CD4-positive, alpha-beta T cell (primary cell): Measurements from ENCODE around the gene MS4A10. TPM values are rescaled to one million over a fixed set of nuclear protein-coding genes. Genes with fewer than 3 reads are reported as not detected.

Experiments used
- ATAC-seq: fragments of 200-7000 bp; cut with Tn5 transposase; one replicate; pipeline ENCODE4 v1.10.0; 2022; ENCODE audit warnings: mild to moderate bottlenecking; ENCODE audit not compliant: poor library complexity
- CTCF ChIA-PET: fragments of 350-600 bp; sonication (Branson Sonifier 250); formaldehyde crosslinking; loops from one replicate; lab custom pipeline; 2021; ENCODE audit warnings: antibody characterized with exemption, inconsistent platforms; lab: Charles Lee
- POLR2A ChIA-PET: fragments of 350-600 bp; sonication (Branson Sonifier 250); formaldehyde crosslinking; loops from one replicate; lab custom pipeline; 2021; ENCODE audit warnings: antibody characterized with exemption, inconsistent platforms; lab: Charles Lee
- DNase-seq, 14 experiments: peaks; one replicate each; pipeline ENCODE4 v3.0.0-alpha.2; 2013 to 2020; ENCODE audit warnings: mixed read lengths in 2 of 14
- H3K27ac ChIP-seq, 2 donors: one replicate each; pipeline versions ENCODE4 v1.5.1 to v1.7.0; 2013; ENCODE audit warnings: low read length in 2 of 2, low read depth in 1 of 2, mild to moderate bottlenecking in 1 of 2
- H3K27me3 ChIP-seq, 2 experiments: 1 replicate in 1 of 2; 2 replicates in 1 of 2; pipeline versions ENCODE4 v1.6.1 to v1.7.0; 2013; ENCODE audit warnings: low read length in 2 of 2, control low read depth in 1 of 2, mild to moderate bottlenecking in 1 of 2, moderate library complexity in 1 of 2; ENCODE audit not compliant: insufficient read depth in 2 of 2, control insufficient read depth in 1 of 2
- H3K36me3 ChIP-seq: one replicate; pipeline ENCODE4 v1.6.1; 2013; ENCODE audit warnings: low read length, control low read depth; ENCODE audit not compliant: insufficient read depth
- H3K4me1 ChIP-seq: one replicate; pipeline ENCODE4 v1.6.1; 2013; ENCODE audit warnings: low read length, control low read depth; ENCODE audit not compliant: insufficient read depth
- H3K4me3 ChIP-seq: one replicate; pipeline ENCODE4 v1.5.1; 2013; ENCODE audit warnings: mild to moderate bottlenecking, low read length, moderate library complexity
- H3K9me3 ChIP-seq, 2 experiments: 1 replicate in 1 of 2; 2 replicates in 1 of 2; pipeline versions ENCODE4 v1.6.1 to v1.7.0; 2013; ENCODE audit warnings: low read length in 2 of 2, mild to moderate bottlenecking in 2 of 2, control low read depth in 1 of 2, moderate library complexity in 1 of 2; ENCODE audit not compliant: control insufficient read depth in 1 of 2, insufficient read depth in 1 of 2
- H3K27ac Mint-ChIP-seq: one replicate; pipeline ENCODE4 v1.8.0; 2020; ENCODE audit warnings: mixed read lengths
- H3K27me3 Mint-ChIP-seq: one replicate; pipeline ENCODE4 v1.8.0; 2021; ENCODE audit warnings: mixed read lengths
- H3K36me3 Mint-ChIP-seq: one replicate; pipeline ENCODE4 v1.8.0; 2021; ENCODE audit warnings: low read depth, mixed read lengths
- H3K4me1 Mint-ChIP-seq: one replicate; pipeline ENCODE4 v1.8.0; 2021; ENCODE audit warnings: low read depth, mixed read lengths
- H3K4me3 Mint-ChIP-seq: one replicate; pipeline ENCODE4 v1.8.0; 2020; ENCODE audit warnings: mild to moderate bottlenecking, mixed read lengths
- H3K9me3 Mint-ChIP-seq: one replicate; pipeline ENCODE4 v1.8.0; 2020; ENCODE audit warnings: mixed read lengths
- CTCF ChIP-seq: fragments of 200-600 bp; IDR thresholded peaks from one replicate; pipeline ENCODE4 v1.8.0; 2022; ENCODE audit warnings: antibody characterized with exemption, mild to moderate bottlenecking
- intact Hi-C, 2 experiments: fragments of 100-400 bp; cut with DNase I in 1 of 2; cut with micrococcal nuclease in 1 of 2; formaldehyde crosslinking; loops; one replicate each; pipeline versions ENCODE4 v1.15.1 to v1.9.0; 2023 to 2025; cut with DNase I, micrococcal nuclease
- total RNA-seq, 174 experiments: library from RNA in 2 of 174; stranded (reverse) in 2 of 174; gene quantifications; one replicate each; pipeline ENCODE4 v1.2.3 and lab custom pipeline; 2021 to 2026

The MS4A10 gene
- total RNA-seq, 2 experiments from 2014 or later, result not detected

GRCh38 chr11:60788401-60789125 is 3.4 kb downstream of the MS4A10 start:
- CTCF ChIA-PET, result no interaction called here
- no peak for ATAC-seq
- intact Hi-C loops, result no loop called here

GRCh38 chr11:60790726-60791125 is 5.6 kb downstream of the MS4A10 start:
- CTCF ChIA-PET, result no interaction called here
- Histone ChIP-seq H3K4me1 (no peaks in the 10 kb centered on the region), H3K27me3 (no peaks in the 10 kb centered on the region), H3K4me3 (no peak overlapping the region), H3K36me3 (no peaks in the 10 kb centered on the region), H3K27ac (no peak overlapping the region), H3K9me3 (no peaks in the 10 kb centered on the region)
- intact Hi-C loops, result no loop called here
- no peak for ATAC-seq
- H3K27me3 Mint-ChIP-seq, result no peaks in the 10 kb centered on the region
- H3K9me3 Mint-ChIP-seq, result no peaks in the 10 kb centered on the region
- no peak for TF ChIP-seq CTCF
- DNase-seq, result no peak
- H3K4me1 Mint-ChIP-seq, result no peaks in the 10 kb centered on the region
- H3K4me3 Mint-ChIP-seq, result no peak overlapping the region
- POLR2A ChIA-PET, result no interaction called here
- H3K36me3 Mint-ChIP-seq, result no peaks in the 10 kb centered on the region
- H3K27ac Mint-ChIP-seq, result no peak overlapping the region

More at GRCh38 chr11:60788401-60789125, 3.4 kb downstream of the MS4A10 start:
- Mint-ChIP-seq H3K4me1 (no peaks in the 10 kb centered on the region), H3K9me3 (no peaks in the 10 kb centered on the region), H3K27ac (no peak overlapping the region), H3K27me3 (no peaks in the 10 kb centered on the region), H3K36me3 (no peaks in the 10 kb centered on the region), H3K4me3 (no peak overlapping the region)
- DNase-seq, result no peak
- Histone ChIP-seq H3K36me3 (no peaks in the 10 kb centered on the region), H3K4me1 (no peaks in the 10 kb centered on the region), H3K9me3 (no peaks in the 10 kb centered on the region), H3K27ac (no peak overlapping the region), H3K27me3 (no peaks in the 10 kb centered on the region), H3K4me3 (no peak overlapping the region)
- POLR2A ChIA-PET, result no interaction called here
- TF ChIP-seq CTCF, result no peak

- Mint-ChIP-seq H3K4me1 (no peaks in the 10 kb centered on the region), H3K36me3 (no peaks in the 10 kb centered on the region), H3K27me3 (no peaks in the 10 kb centered on the region), H3K27ac (no peak overlapping the region), H3K9me3 (no peaks in the 10 kb centered on the region), H3K4me3 (no peak overlapping the region)
- intact Hi-C loops, result no loop called here
- no peaks in the 10 kb centered on the region for H3K36me3 ChIP-seq
- H3K4me1 ChIP-seq, result no peaks in the 10 kb centered on the region
- H3K4me3 ChIP-seq, result no peak overlapping the region
- TF ChIP-seq CTCF, result no peak
- no peaks in the 10 kb centered on the region for H3K27me3 ChIP-seq
- CTCF ChIA-PET, result no interaction called here
- ATAC-seq (no peak), DNase-seq (no peak)
- H3K27ac ChIP-seq, result no peak overlapping the region
- H3K9me3 ChIP-seq, result no peaks in the 10 kb centered on the region
- POLR2A ChIA-PET, result no interaction called here
Measured at GRCh38 chr11:60791153-60791933, 6.2 kb downstream of the MS4A10 start.
